Neutrophil (primary cell): ENCODE results near the gene EPHA4.

Experiments
- H3K27ac ChIP-seq: fragments of 200-600 bp; sonication (generic); 2 replicates; pipeline ENCODE4 v1.5.1; 2016; ENCODE audit warnings: mild to moderate bottlenecking, moderate library complexity
- H3K27me3 ChIP-seq: fragments of 200-600 bp; sonication (generic); 2 replicates; pipeline ENCODE4 v1.6.0; 2016; ENCODE audit warnings: mild to moderate bottlenecking
- H3K36me3 ChIP-seq: fragments of 200-600 bp; sonication (generic); 2 replicates; pipeline ENCODE4 v1.5.1; 2017
- H3K4me1 ChIP-seq, 2 experiments: fragments of 200-600 bp in 1 of 2; sonication (generic) in 1 of 2; 1 replicate in 1 of 2; 2 replicates in 1 of 2; pipeline versions ENCODE4 v1.5.1 to v1.6.1; 2013 to 2016; ENCODE audit warnings: low read depth in 1 of 2, low read length in 1 of 2, mild to moderate bottlenecking in 1 of 2, moderate library complexity in 1 of 2; ENCODE audit not compliant: control insufficient read depth in 1 of 2, insufficient read depth in 1 of 2
- H3K4me3 ChIP-seq, 2 experiments: fragments of 200-600 bp in 1 of 2; sonication (generic) in 1 of 2; 1 replicate in 1 of 2; 2 replicates in 1 of 2; pipeline ENCODE4 v1.5.1; 2013 to 2016; ENCODE audit warnings: low read depth in 1 of 2, low read length in 1 of 2, mild to moderate bottlenecking in 1 of 2, moderate library complexity in 1 of 2
- H3K9me3 ChIP-seq: fragments of 200-600 bp; sonication (generic); 2 replicates; pipeline ENCODE4 v1.5.1; 2016
- CTCF ChIP-seq: fragments of 200-600 bp; sonication (generic); IDR thresholded peaks from 2 replicates; pipeline ENCODE4 v1.5.1; 2016; ENCODE audit warnings: antibody characterized with exemption

The EPHA4 gene

GRCh38 chr2:221488136-221488807, 83.8 kb downstream of the EPHA4 start:
- Histone ChIP-seq H3K9me3 (no peaks in the 10 kb centered on the region), H3K4me3 (no peak overlapping the region), H3K4me1 (no peaks in the 10 kb centered on the region)

GRCh38 chr2:221486106-221486505, 86.0 kb downstream of the EPHA4 start:
- Histone ChIP-seq H3K4me3 (no peak overlapping the region), H3K36me3 (no peaks in the 10 kb centered on the region), H3K27ac (no peak overlapping the region), H3K4me1 (no peaks in the 10 kb centered on the region), H3K27me3 (peaks cover 6% of the 10 kb centered on the region), H3K9me3 (no peaks in the 10 kb centered on the region)
- no peak for TF ChIP-seq CTCF

More at GRCh38 chr2:221488136-221488807, 83.8 kb downstream of the EPHA4 start:
- Histone ChIP-seq H3K27me3 (peaks cover 6% of the 10 kb centered on the region), H3K36me3 (no peaks in the 10 kb centered on the region), H3K27ac (no peak overlapping the region)
- no peak for TF ChIP-seq CTCF

GRCh38 chr2:221485503-221485870, 86.6 kb downstream of the EPHA4 start:
- Histone ChIP-seq H3K4me1 (no peaks in the 10 kb centered on the region), H3K4me3 (no peak overlapping the region), H3K9me3 (no peaks in the 10 kb centered on the region), H3K27me3 (peaks cover 3% of the 10 kb centered on the region), H3K36me3 (no peaks in the 10 kb centered on the region), H3K27ac (no peak overlapping the region)
- TF ChIP-seq CTCF, result no peak

GRCh38 chr2:221484761-221485502, 87.2 kb downstream of the EPHA4 start:
- no peak overlapping the region for H3K4me3 ChIP-seq
- H3K4me1 ChIP-seq, result no peaks in the 10 kb centered on the region
- no peak for TF ChIP-seq CTCF
- no peaks in the 10 kb centered on the region for H3K9me3 ChIP-seq
- no peak overlapping the region for H3K27ac ChIP-seq
- no peaks in the 10 kb centered on the region for H3K27me3 ChIP-seq
- no peaks in the 10 kb centered on the region for H3K36me3 ChIP-seq

- H3K27me3 ChIP-seq, result no peaks in the 10 kb centered on the region
- no peak overlapping the region for H3K4me3 ChIP-seq
- H3K4me1 ChIP-seq, result no peaks in the 10 kb centered on the region
- H3K27ac ChIP-seq, result no peak overlapping the region
- no peaks in the 10 kb centered on the region for H3K9me3 ChIP-seq
- TF ChIP-seq CTCF, result no peak
- H3K36me3 ChIP-seq, result no peaks in the 10 kb centered on the region
Observed at GRCh38 chr2:221482666-221483455, 89.2 kb downstream of the EPHA4 start.
